AG04450 (cell line): ENCODE measurements around the gene TSSK6. TPM values are rescaled to one million over a fixed set of nuclear protein-coding genes. Genes with fewer than 3 reads are reported as not detected.

Experiments used
- CTCF ChIA-PET: fragments of 300-600, 350-600 bp; formaldehyde crosslinking; extraction: SDS; loops from one replicate; lab custom pipeline; 2022; ENCODE audit warnings: antibody characterized with exemption, inconsistent platforms; lab: Charles Lee
- POLR2A ChIA-PET: fragments of 350-600 bp; formaldehyde crosslinking; extraction: SDS; loops from one replicate; lab custom pipeline; 2021; ENCODE audit warnings: antibody characterized with exemption, inconsistent platforms; lab: Yijun Ruan, JAX
- DNase-seq: peaks from one replicate; pipeline ENCODE4 v3.0.0-alpha.2; 2011; ENCODE audit warnings: low read depth, low spot score
- H3K27ac ChIP-seq: one replicate; pipeline ENCODE4 v1.5.1; 2012; ENCODE audit warnings: low read depth, low read length, control low read depth
- H3K27me3 ChIP-seq: one replicate; pipeline ENCODE4 v1.6.0; 2012; ENCODE audit warnings: low read length; ENCODE audit not compliant: control insufficient read depth, insufficient read depth
- H3K4me3 ChIP-seq: 2 replicates; pipeline ENCODE4 v1.5.1; 2011; ENCODE audit warnings: mild to moderate bottlenecking, low read depth, low read length, control low read depth
- H3K9me3 ChIP-seq: 2 replicates; pipeline ENCODE4 v1.5.1; 2012; ENCODE audit warnings: low read length; ENCODE audit not compliant: control insufficient read depth, insufficient read depth
- polyA plus RNA-seq: library from polyadenylated mRNA; depleted of rRNA; stranded (reverse); fragments of >200 nt; gene quantifications from 2 replicates; pipeline ENCODE4 v1.2.3, GENCODE V29; 2011
- TF ChIP-seq, protein P1 (sequence below): IDR thresholded peaks from 2 replicates; pipeline ENCODE4 v1.5.1; 2011; ENCODE audit warnings: low read depth, low read length, control low read depth, inconsistent platforms

Gene TSSK6
- polyA plus RNA-seq, 1 experiment, result 1.0 TPM

DNA sequence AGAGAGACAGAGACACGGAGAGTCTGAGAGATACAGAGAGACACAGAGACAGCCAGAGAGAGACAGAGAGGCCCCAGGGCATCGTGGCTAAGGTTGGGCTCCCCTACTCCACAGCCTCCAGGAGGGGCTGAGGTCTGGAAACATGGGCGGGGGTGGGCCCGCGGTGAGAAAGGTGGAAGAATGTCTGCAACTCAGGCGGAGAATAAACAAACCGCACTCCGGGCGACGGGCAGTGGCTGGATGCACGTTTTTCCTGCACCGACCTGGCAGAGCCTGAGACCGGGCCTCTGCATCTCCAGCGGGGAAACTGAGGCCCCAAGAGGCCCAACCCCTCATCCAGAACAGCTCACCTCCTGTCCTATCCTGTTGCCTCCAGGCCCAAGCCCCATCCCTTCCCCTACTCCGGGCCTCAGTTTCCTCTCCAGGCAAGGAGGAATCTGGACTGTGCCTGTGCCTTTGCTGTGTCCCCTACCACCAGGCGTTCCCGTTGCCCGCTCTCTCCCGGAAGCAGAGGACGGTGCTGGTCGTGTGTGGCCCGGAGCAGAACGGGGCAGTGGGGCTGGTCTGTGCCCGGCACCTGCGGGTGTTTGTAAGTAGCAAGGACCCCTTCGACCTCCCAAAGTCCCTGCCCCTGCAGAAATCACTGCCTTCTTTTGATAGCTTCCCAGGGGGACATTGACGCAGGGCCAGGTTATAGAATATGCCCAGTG, 19.4 kb upstream of the TSSK6 start:
- ChIA-PET POLR2A (interaction anchor here (1.3 kb wide), 1 partner anchor 19 kb away, joined by 3 read pairs; the partner anchor contains the start of genes NDUFA13 and TSSK6), CTCF (no interaction called here)
- DNase-seq, result no peak
- Histone ChIP-seq H3K27me3 (peaks cover 18% of the 10 kb centered on the region), H3K4me3 (no peak overlapping the region), H3K9me3 (peaks cover 6% of the 10 kb centered on the region; the same call in 1 of the 2 replicates), H3K27ac (no peak overlapping the region)
- TF ChIP-seq, protein P1, sequence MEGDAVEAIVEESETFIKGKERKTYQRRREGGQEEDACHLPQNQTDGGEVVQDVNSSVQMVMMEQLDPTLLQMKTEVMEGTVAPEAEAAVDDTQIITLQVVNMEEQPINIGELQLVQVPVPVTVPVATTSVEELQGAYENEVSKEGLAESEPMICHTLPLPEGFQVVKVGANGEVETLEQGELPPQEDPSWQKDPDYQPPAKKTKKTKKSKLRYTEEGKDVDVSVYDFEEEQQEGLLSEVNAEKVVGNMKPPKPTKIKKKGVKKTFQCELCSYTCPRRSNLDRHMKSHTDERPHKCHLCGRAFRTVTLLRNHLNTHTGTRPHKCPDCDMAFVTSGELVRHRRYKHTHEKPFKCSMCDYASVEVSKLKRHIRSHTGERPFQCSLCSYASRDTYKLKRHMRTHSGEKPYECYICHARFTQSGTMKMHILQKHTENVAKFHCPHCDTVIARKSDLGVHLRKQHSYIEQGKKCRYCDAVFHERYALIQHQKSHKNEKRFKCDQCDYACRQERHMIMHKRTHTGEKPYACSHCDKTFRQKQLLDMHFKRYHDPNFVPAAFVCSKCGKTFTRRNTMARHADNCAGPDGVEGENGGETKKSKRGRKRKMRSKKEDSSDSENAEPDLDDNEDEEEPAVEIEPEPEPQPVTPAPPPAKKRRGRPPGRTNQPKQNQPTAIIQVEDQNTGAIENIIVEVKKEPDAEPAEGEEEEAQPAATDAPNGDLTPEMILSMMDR, result no peak

DNA sequence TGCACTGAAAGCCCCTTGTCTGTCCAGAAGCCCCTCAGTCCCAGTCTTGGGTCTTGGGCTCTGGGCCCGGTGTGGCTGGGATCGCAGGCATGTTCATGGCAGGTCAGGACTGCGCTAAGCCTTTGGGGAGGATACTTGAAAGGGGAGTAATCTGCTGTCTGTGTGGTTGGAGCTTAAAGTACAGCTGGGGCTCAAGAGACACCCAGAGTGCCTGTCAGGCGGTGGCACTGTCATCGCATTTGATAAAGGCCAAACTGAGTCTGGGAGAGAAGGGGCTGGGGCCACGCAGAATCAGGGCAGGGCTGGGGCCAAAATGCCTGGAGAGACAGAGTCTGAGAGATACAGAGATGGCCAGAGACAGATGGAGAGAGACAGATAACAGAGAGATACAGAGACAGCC, 18.5 kb upstream of the TSSK6 start:
- Histone ChIP-seq H3K9me3 (peaks cover 3% of the 10 kb centered on the region; the same call in 1 of the 2 replicates), H3K27me3 (peaks cover 11% of the 10 kb centered on the region), H3K4me3 (no peak overlapping the region), H3K27ac (no peak overlapping the region)
- TF ChIP-seq, protein P1, result no peak
- CTCF ChIA-PET, result no interaction called here
- POLR2A ChIA-PET, result no interaction called here
- DNase-seq, result no peak

DNA sequence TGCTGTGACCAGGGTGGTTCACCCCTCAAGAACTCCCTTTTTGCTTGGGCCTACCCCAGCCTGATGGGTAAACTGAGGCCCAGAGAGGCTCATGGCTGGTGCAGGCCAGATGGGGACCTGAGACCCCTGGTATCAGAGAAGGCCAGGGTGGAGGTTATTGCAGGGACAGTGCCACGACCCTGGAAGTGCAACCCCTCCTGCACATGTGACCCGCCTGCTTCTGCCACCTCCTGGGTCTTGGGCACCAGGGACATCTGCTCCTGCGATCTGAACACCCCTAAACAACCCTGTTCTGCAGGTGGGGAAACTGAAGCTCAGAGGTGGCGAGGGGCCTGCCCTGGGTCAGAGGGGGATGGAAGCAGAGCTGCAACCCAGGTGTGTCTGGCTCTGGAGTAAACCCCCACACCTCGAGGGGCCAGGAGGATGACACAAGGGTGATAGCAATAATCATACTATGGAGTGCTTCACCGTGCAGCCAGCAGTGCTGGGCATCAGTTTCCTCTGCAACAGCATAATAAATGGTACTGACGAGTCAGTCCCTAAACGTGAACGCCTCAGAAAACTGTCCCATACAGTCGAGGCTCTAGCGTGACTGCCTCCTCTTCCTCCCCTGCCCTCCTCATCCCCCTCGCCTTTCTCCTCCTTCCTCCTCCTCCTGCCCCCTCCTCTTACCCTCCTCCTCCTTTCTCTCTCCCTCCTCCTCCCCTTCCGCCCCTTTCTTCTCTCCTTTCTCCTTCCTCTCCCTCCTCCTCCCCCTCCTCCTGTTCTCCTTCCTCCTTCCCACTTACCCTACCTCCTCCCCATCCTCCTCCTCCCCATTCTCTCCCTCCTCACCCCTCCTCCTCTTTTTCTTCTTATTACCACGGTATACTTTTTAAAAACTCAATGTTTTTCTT, 17.7 kb upstream of the TSSK6 start:
- POLR2A ChIA-PET, result interaction anchor here (0.9 to 1.2 kb wide), 2 partner anchors 16 to 17 kb away, joined by 3 to 4 read pairs; partner anchors contain the start of genes NDUFA13 and TSSK6

DNA sequence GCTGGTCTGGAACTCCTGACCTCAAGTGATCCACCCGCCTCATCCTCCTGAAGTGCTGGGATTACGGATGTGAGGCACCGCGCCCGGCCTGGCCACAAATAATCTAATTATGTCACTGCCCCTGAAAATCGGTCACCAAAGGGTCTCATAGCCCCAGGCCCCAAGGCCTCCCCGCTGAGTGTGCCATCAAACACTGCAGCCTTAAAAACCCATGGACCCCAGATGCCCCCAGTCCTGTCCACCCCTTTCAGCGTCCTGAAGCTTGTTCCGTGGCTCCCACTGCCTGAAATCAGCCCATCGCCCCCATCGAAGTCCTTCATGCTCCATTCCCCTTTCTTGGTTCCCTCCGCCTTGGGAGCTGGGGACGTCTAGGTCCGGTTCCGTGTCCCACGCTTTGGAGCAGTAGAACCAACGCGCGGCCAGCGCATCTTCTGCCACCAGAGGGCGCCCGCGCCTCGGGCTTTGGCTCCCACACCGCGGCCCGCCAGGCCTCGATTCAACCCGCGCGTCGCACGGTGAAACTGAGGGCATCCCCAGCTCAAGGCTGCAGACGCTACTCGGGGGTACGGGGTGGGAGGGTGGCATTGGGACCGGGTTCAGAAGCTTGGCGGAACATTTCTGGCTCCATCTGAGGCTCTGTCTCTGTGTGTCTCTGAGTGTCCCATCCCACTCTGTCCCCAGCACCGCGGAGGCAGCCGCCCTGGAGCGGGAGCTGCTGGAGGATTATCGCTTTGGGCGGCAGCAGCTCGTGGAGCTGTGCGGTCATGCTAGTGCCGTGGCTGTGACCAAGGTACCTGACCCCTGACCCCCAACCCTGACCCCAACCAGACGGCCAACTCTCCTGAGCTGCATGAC, 16.8 kb upstream of the TSSK6 start:
- Histone ChIP-seq H3K4me3 (no peak overlapping the region), H3K27ac (no peak overlapping the region), H3K27me3 (no peaks in the 10 kb centered on the region), H3K9me3 (no peaks in the 10 kb centered on the region; the same call in 1 of the 2 replicates)
- no peak for DNase-seq
- ChIA-PET POLR2A (interaction anchor here (0.6 to 1.2 kb wide), 4 partner anchors 16 to 137 kb away, joined by 3 to 4 read pairs (median 4); partner anchors contain the start of genes NDUFA13, TSSK6 and ZNF101), CTCF (interaction anchor here (0.7 to 5.0 kb wide), 19 partner anchors 10 to 428 kb away, joined by 3 to 94 read pairs (median 6); partner anchors contain the start of genes GMIP and NDUFA13)
- TF ChIP-seq, protein P1, result peak; percentile 97

More for the DNA sequence above, 17.7 kb upstream of the TSSK6 start:
- TF ChIP-seq, protein P1, result no peak
- CTCF ChIA-PET, result interaction anchor here (0.8 to 5.0 kb wide), 16 partner anchors 11 to 427 kb away, joined by 3 to 94 read pairs (median 6); partner anchors contain the start of genes GMIP and NDUFA13
- peaks cover 3% of the 10 kb centered on the region; the same call in 1 of the 2 replicates for H3K9me3 ChIP-seq
- DNase-seq, result no peak
- no peak overlapping the region for H3K27ac ChIP-seq
- no peak overlapping the region for H3K4me3 ChIP-seq
- H3K27me3 ChIP-seq, result peaks cover 6% of the 10 kb centered on the region
